GM12878 (cell line): ENCODE data around the gene ZNF627. TPM values are rescaled to one million over a fixed set of nuclear protein-coding genes. Genes with fewer than 3 reads are reported as not detected.

ENCODE experiments used
- ATAC-seq: fragments of 200-7000 bp; cut with Tn5 transposase; 3 replicates; pipeline ENCODE4 v1.9.1; 2020; ENCODE audit warnings: mild to moderate bottlenecking, moderate library complexity
- BruUV-seq: library from RNA; stranded (reverse); fragments of 400-500 nt; replicated peaks from 2 replicates; lab custom pipeline; 2021; lab: Mats Ljungman, UMichigan
- CTCF ChIA-PET: fragments of 300-600 bp; sonication (Branson Sonifier 250); formaldehyde crosslinking; extraction: SDS; loops from one replicate; lab custom pipeline; 2021; ENCODE audit warnings: inconsistent platforms; lab: Yijun Ruan, JAX
- POLR2A ChIA-PET: fragments of 350-600 bp; formaldehyde crosslinking; extraction: SDS; loops from one replicate; lab custom pipeline; 2021; ENCODE audit warnings: inconsistent platforms; lab: Charles Lee
- RAD21 ChIA-PET: fragments of 300-600 bp; sonication (Branson Sonifier 250); formaldehyde crosslinking; loops from one replicate; lab custom pipeline; 2023; ENCODE audit warnings: antibody characterized with exemption; ENCODE audit not compliant: unreplicated experiment; lab: Charles Lee
- SMC1A ChIA-PET: fragments of 300-600 bp; sonication (Branson Sonifier 250); formaldehyde crosslinking; loops from one replicate; lab custom pipeline; 2023; ENCODE audit not compliant: unreplicated experiment, uncharacterized antibody; lab: Charles Lee
- DNase-seq: peaks from one replicate; pipeline ENCODE4 v3.0.0-alpha.2; 2011; ENCODE audit warnings: low read depth, low spot score
- FAIRE-seq: peaks from 3 replicates; lab custom pipeline; 2011; peaks lifted over from hg19 to GRCh38; lab: Jason Lieb, UNC
- H2AFZ ChIP-seq: 2 replicates; pipeline ENCODE4 v1.6.0; 2011; ENCODE audit warnings: low read depth, low read length, control low read depth; ENCODE audit not compliant: control insufficient read depth
- H3K27ac ChIP-seq: 2 replicates; pipeline ENCODE4 v1.5.1; 2011; ENCODE audit warnings: control low read depth; ENCODE audit not compliant: control insufficient read depth, insufficient read depth
- H3K27me3 ChIP-seq, 2 experiments: replicated peaks in 1 of 2; 2 replicates each; pipeline versions ENCODE4 v1.6.0 to v1.6.1; 2011; ENCODE audit warnings: low read length in 1 of 2; ENCODE audit not compliant: control insufficient read depth in 2 of 2, insufficient read depth in 2 of 2
- H3K36me3 ChIP-seq, 2 experiments: 2 replicates each; pipeline ENCODE4 v1.5.1; 2011; ENCODE audit warnings: low read length in 1 of 2; ENCODE audit not compliant: control insufficient read depth in 2 of 2, insufficient read depth in 2 of 2
- H3K4me1 ChIP-seq: 2 replicates; pipeline ENCODE4 v1.6.1; 2011; ENCODE audit warnings: mild to moderate bottlenecking, low read length, moderate library complexity, mixed read lengths; ENCODE audit not compliant: control insufficient read depth, insufficient read depth
- H3K4me2 ChIP-seq: 2 replicates; pipeline ENCODE4 v1.6.0; 2011; ENCODE audit warnings: control low read depth; ENCODE audit not compliant: control insufficient read depth, insufficient read depth
- H3K4me3 ChIP-seq: fragments of 200-600 bp; sonication (generic); 2 replicates; pipeline ENCODE4 v1.5.1; 2016
- H3K79me2 ChIP-seq: 2 replicates; pipeline ENCODE4 v1.6.0; 2011; ENCODE audit warnings: low read length; ENCODE audit not compliant: control insufficient read depth, insufficient read depth
- H3K9ac ChIP-seq: 2 replicates; pipeline ENCODE4 v1.8.0; 2011; ENCODE audit warnings: low read length, control low read depth, mixed read lengths; ENCODE audit not compliant: control insufficient read depth, insufficient read depth
- H3K9me3 ChIP-seq: replicated peaks from 3 replicates; pipeline ENCODE4 v1.5.1; 2011; ENCODE audit warnings: mild to moderate bottlenecking, low read length; ENCODE audit not compliant: control insufficient read depth, insufficient read depth
- H4K20me1 ChIP-seq: 2 replicates; pipeline ENCODE4 v1.6.0; 2011; ENCODE audit not compliant: control insufficient read depth, insufficient read depth
- ATF2 ChIP-seq: IDR thresholded peaks from 2 replicates; pipeline ENCODE4 v1.6.1; 2012; ENCODE audit warnings: low read length, inconsistent platforms
- E2F4 ChIP-seq: IDR thresholded peaks from 2 replicates; pipeline ENCODE4 v1.6.1; 2012; ENCODE audit warnings: low read depth, low read length, improper control_type of control experiment
- ESRRA ChIP-seq: IDR thresholded peaks from 2 replicates; pipeline ENCODE4 v1.6.1; 2012; ENCODE audit warnings: mild to moderate bottlenecking, low read length, improper control_type of control experiment
- MYC ChIP-seq: IDR thresholded peaks from 2 replicates; pipeline ENCODE4 v1.6.1; 2011; ENCODE audit warnings: mild to moderate bottlenecking, low read length, moderate library complexity, inconsistent platforms; ENCODE audit not compliant: insufficient read depth, insufficient replicate concordance, insufficient read length, severe bottlenecking
- NFIC ChIP-seq: IDR thresholded peaks from 2 replicates; pipeline ENCODE4 v1.6.1; 2012; ENCODE audit warnings: low read depth, mild to moderate bottlenecking, inconsistent platforms, low read length, moderate library complexity
- RAD21 ChIP-seq: IDR thresholded peaks from 2 replicates; pipeline ENCODE4 v1.6.1; 2011; ENCODE audit warnings: mild to moderate bottlenecking, low read depth, low read length, moderate library complexity; ENCODE audit not compliant: insufficient read depth
- SMC3 ChIP-seq: IDR thresholded peaks from 2 replicates; pipeline ENCODE4 v1.6.1; 2011; ENCODE audit warnings: low read length, improper control_type of control experiment, borderline replicate concordance
- WGBS: methylation state at CpG from one replicate; pipeline ENCODE4 v1.1.6; 2016; ENCODE audit warnings: low lambda C conversion rate; ENCODE audit not compliant: insufficient replicate concordance, insufficient coverage; ENCODE audit errors: missing lambda C conversion rate; 5-methylcytosine and 5-hydroxymethylcytosine counted together
- in situ Hi-C: fragments of 300-500 bp; cut with MboI; formaldehyde crosslinking; loops from 9 replicates; pipeline ENCODE4 v1.14.3; 2018; ENCODE audit warnings: mixed read lengths
- intact Hi-C: fragments of 100-400 bp; cut with micrococcal nuclease; formaldehyde crosslinking; loops from one replicate; pipeline ENCODE4 v1.14.2; 2022; ENCODE audit not compliant: unreplicated experiment
- polyA plus RNA-seq, 11 experiments: library from polyadenylated mRNA; depleted of rRNA in 4 of 11; unstranded in 6 of 11; stranded (reverse) in 5 of 11; fragments of >200 nt; fragmentation: Nextera tagmentation in 4 of 11; fragmentation: Illumina TruSeq in 1 of 11; extraction: Ambion mirVana in 4 of 11; extraction: Trizol in 1 of 11; gene quantifications; 1 replicate in 1 of 11; 2 replicates in 10 of 11; pipeline versions ENCODE4 v1.2.1 to v1.2.3, GENCODE V29; 2011 to 2016; ENCODE audit warnings: inconsistent platforms in 2 of 11, missing spikeins in 2 of 11, low read depth in 1 of 11
- total RNA-seq, 4 experiments: library from RNA; depleted of rRNA in 3 of 4; stranded (reverse); fragments of >200 nt in 3 of 4; fragmentation: Illumina TruSeq in 1 of 4; extraction: Trizol in 1 of 4; gene quantifications; 2 replicates each; pipeline versions ENCODE4 v1.2.1 to v1.2.3, GENCODE V29; 2013 to 2021
- TF ChIP-seq, protein P1 (sequence below): fragments of 450-650 bp; IDR thresholded peaks from 2 replicates; pipeline ENCODE4 v1.6.1; 2016; ENCODE audit warnings: mild to moderate bottlenecking

Gene ZNF627
- total and polyA plus RNA-seq, 10 of the 15 experiments (the other 5 are each of a cell fraction or from before 2014, with no cell fraction given) = 5.1 to 13.7 (median 10.2) TPM

GRCh38 chr19:11598103-11598483 is 810 bp downstream of the ZNF627 start:
- ATAC-seq = no peak; the same call in 1 of the 3 replicates
- ChIA-PET CTCF (interaction anchor here (0.7 to 1.4 kb wide), 2 partner anchors 137 to 326 kb away, joined by 3 to 4 read pairs; no protein-coding TSS in a partner anchor), POLR2A (interaction anchor here (0.8 to 1.7 kb wide), 3 partner anchors 24 to 39 kb away, joined by 3 to 7 read pairs (median 3); partner anchors contain the start of gene ELOF1)
- no peaks in the 10 kb centered on the region for H4K20me1 ChIP-seq
- H3K36me3 ChIP-seq = peaks cover 0 to 4% of the 10 kb centered on the region in 2 experiments; a peak in 1 of 4 replicates
- TSS peak; percentile 72 for BruUV-seq
- H3K4me2 ChIP-seq = peak overlapping the region; percentile 77
- DNase-seq = no peak
- no peaks in the 10 kb centered on the region; the same call in none of the 3 replicates for H3K9me3 ChIP-seq
- TF ChIP-seq, protein P1, sequence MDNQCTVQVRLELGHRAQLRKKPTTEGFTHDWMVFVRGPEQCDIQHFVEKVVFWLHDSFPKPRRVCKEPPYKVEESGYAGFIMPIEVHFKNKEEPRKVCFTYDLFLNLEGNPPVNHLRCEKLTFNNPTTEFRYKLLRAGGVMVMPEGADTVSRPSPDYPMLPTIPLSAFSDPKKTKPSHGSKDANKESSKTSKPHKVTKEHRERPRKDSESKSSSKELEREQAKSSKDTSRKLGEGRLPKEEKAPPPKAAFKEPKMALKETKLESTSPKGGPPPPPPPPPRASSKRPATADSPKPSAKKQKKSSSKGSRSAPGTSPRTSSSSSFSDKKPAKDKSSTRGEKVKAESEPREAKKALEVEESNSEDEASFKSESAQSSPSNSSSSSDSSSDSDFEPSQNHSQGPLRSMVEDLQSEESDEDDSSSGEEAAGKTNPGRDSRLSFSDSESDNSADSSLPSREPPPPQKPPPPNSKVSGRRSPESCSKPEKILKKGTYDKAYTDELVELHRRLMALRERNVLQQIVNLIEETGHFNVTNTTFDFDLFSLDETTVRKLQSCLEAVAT = peak; percentile 82; the same call in 1 of the 2 replicates
- no peak for TF ChIP-seq ESRRA
- no peak for TF ChIP-seq SMC3
- TF ChIP-seq NFIC = peak; percentile 9; the same call in 1 of the 2 replicates
- no peak for TF ChIP-seq ATF2
- no peak for TF ChIP-seq RAD21
- TF ChIP-seq MYC = no peak
- no peak for TF ChIP-seq E2F4
- TF ChIP-seq, all 136 proteins: peak for 2
- Histone ChIP-seq H3K79me2 (peaks cover 34% of the 10 kb centered on the region), H3K4me3 (peak overlapping the region; percentile 83), H3K4me1 (peaks cover 14% of the 10 kb centered on the region), H3K27ac (peak overlapping the region; percentile 99), H2AFZ (no peak overlapping the region), H3K27me3 (no peaks in the 10 kb centered on the region), H3K9ac (peak overlapping the region; percentile 98)
- ChIA-PET SMC1A (interaction anchor here (0.6 to 0.8 kb wide), 2 partner anchors 16 to 389 kb away, joined by 3 to 4 read pairs; no protein-coding TSS in a partner anchor), RAD21 (interaction anchor here (0.9 kb wide), 1 partner anchor 38 kb away, joined by 5 read pairs; no protein-coding TSS in a partner anchor)
- no peak for FAIRE-seq
- in situ Hi-C loops = loop anchor here (25.0 kb wide), 1 partner anchor 1564 kb away; the partner anchor contains the start of genes IER2 and STX10
- 75% methylated on average over 10 of the region's 10 CpGs for WGBS
- intact Hi-C loops = loop anchor here (5.0 kb wide), 1 partner anchor 214 kb away; the partner anchor contains the start of gene ZNF440
